ENCODE results near the gene MXD4. TPM values are rescaled to one million over a fixed set of nuclear protein-coding genes. Genes with fewer than 3 reads are reported as not detected.

MXD4 gene
- polyA plus RNA-seq, 1 donor (not counting 4 experiments of a cell fraction or from before 2014, with no cell fraction given): 26.0 TPM

GRCh38 chr4:2272026-2272827, 10.3 kb upstream of the MXD4 start:
- Histone ChIP-seq H3K4me3 (ENCODE audit: control insufficient read depth in 2 of 3, extremely low read depth in 1 of 3, insufficient read depth in 2 of 3, low read depth in 1 of 3, low read length in 3 of 3) (no peak overlapping the region), H2AFZ (ENCODE audit: control insufficient read depth, low read length) (no peak overlapping the region), H4K20me1 (ENCODE audit: control insufficient read depth, extremely low read depth, insufficient read depth, low read length) (no peaks in the 10 kb centered on the region), H3K27me3 (ENCODE audit: control insufficient read depth, extremely low read depth, insufficient read depth, low read length) (no peaks in the 10 kb centered on the region), H3K27ac (ENCODE audit: control insufficient read depth, insufficient read depth, low read length) (no peak overlapping the region), H3K4me1 (ENCODE audit: control insufficient read depth, extremely low read depth, insufficient read depth, low read length) (no peaks in the 10 kb centered on the region), H3K36me3 (ENCODE audit: control insufficient read depth in 2 of 2, extremely low read depth in 1 of 2, insufficient read depth in 2 of 2, low read length in 2 of 2) (no peaks in the 10 kb centered on the region), H3K9ac (ENCODE audit: control insufficient read depth, extremely low read depth, insufficient read depth, low read length) (no peak overlapping the region), H3K9me1 (ENCODE audit: control insufficient read depth, extremely low read depth, insufficient read depth, low read length) (no peaks in the 10 kb centered on the region), H3K79me2 (ENCODE audit: control insufficient read depth, insufficient read depth, low read length) (no peaks in the 10 kb centered on the region), H3K4me2 (ENCODE audit: control insufficient read depth, extremely low read depth, insufficient read depth, low read depth, low read length) (no peak overlapping the region), H3K9me3 (ENCODE audit: control insufficient read depth, low read depth, low read length) (no peaks in the 10 kb centered on the region)
- dilution Hi-C loops (cut with MboI; ENCODE audit: extremely low pct_ligation_motif_present, low sequenced_read_pairs): no loop called here
- FAIRE-seq: no peak
- DNase-seq (ENCODE audit: low read depth, low spot score): no peak
- no peak for TF ChIP-seq CTCF (optimal IDR thresholded peaks at IDR 0.05 in 1 of 3, IDR thresholded peaks at IDR 0.05 in 1 of 3, conservative IDR thresholded peaks at IDR 0.05 in 1 of 3; ENCODE audit: extremely low read depth in 1 of 3, insufficient read depth in 2 of 3, low read length in 3 of 3)
- no peak for TF ChIP-seq EZH2 (IDR thresholded peaks at IDR 0.05; ENCODE audit: low read length)

- H3K27ac ChIP-seq (ENCODE audit: control insufficient read depth, insufficient read depth, low read length): no peak overlapping the region
- no peaks in the 10 kb centered on the region for H3K4me1 ChIP-seq (ENCODE audit: control insufficient read depth, extremely low read depth, insufficient read depth, low read length)
- no peak overlapping the region for H3K4me2 ChIP-seq (ENCODE audit: control insufficient read depth, extremely low read depth, insufficient read depth, low read depth, low read length)
- no peak for DNase-seq (ENCODE audit: low read depth, low spot score)
- no peaks in the 10 kb centered on the region for H3K36me3 ChIP-seq (ENCODE audit: control insufficient read depth in 2 of 2, extremely low read depth in 1 of 2, insufficient read depth in 2 of 2, low read length in 2 of 2)
- H3K4me3 ChIP-seq (ENCODE audit: control insufficient read depth in 2 of 3, extremely low read depth in 1 of 3, insufficient read depth in 2 of 3, low read depth in 1 of 3, low read length in 3 of 3): no peak overlapping the region
- H3K79me2 ChIP-seq (ENCODE audit: control insufficient read depth, insufficient read depth, low read length): no peaks in the 10 kb centered on the region
- no peaks in the 10 kb centered on the region for H3K9me3 ChIP-seq (ENCODE audit: control insufficient read depth, low read depth, low read length)
- H4K20me1 ChIP-seq (ENCODE audit: control insufficient read depth, extremely low read depth, insufficient read depth, low read length): no peaks in the 10 kb centered on the region
- no peak overlapping the region for H3K9ac ChIP-seq (ENCODE audit: control insufficient read depth, extremely low read depth, insufficient read depth, low read length)
- H2AFZ ChIP-seq (ENCODE audit: control insufficient read depth, low read length): no peak overlapping the region
- dilution Hi-C loops (cut with MboI; ENCODE audit: extremely low pct_ligation_motif_present, low sequenced_read_pairs): no loop called here
- no peak for FAIRE-seq
- no peaks in the 10 kb centered on the region for H3K9me1 ChIP-seq (ENCODE audit: control insufficient read depth, extremely low read depth, insufficient read depth, low read length)
- TF ChIP-seq EZH2 (IDR thresholded peaks at IDR 0.05; ENCODE audit: low read length) (no peak), CTCF (optimal IDR thresholded peaks at IDR 0.05 in 1 of 3, IDR thresholded peaks at IDR 0.05 in 1 of 3, conservative IDR thresholded peaks at IDR 0.05 in 1 of 3; ENCODE audit: extremely low read depth in 1 of 3, insufficient read depth in 2 of 3, low read length in 3 of 3) (no peak)
- H3K27me3 ChIP-seq (ENCODE audit: control insufficient read depth, extremely low read depth, insufficient read depth, low read length): no peaks in the 10 kb centered on the region
These were observed 9.5 kb upstream of the MXD4 start for GRCh38 chr4:2271279-2272025.

All from keratinocyte (primary cell).